Breast epithelium (tissue), 3 donors: ENCODE measurements around the gene CFAP97D1.

ENCODE experiments used
- CTCF ChIP-seq, 3 donors: fragments of 450-650 bp; IDR thresholded peaks; one replicate each; pipeline ENCODE4 v1.5.1; 2016 to 2017; ENCODE audit warnings: antibody characterized with exemption in 3 of 3, mild to moderate bottlenecking in 3 of 3, moderate library complexity in 3 of 3
- POLR2A ChIP-seq: fragments of 450-650 bp; IDR thresholded peaks from one replicate; pipeline ENCODE4 v1.6.1; 2016; ENCODE audit warnings: antibody characterized with exemption, mild to moderate bottlenecking, moderate library complexity

GRCh38 chr17:43791589-43791988, 11.4 kb downstream of the CFAP97D1 start:
- TF ChIP-seq POLR2A (no peak), CTCF (IDR thresholded peaks at IDR 0.05) (no peak)
